PC-3 (cell line): ENCODE results near the gene CZIB. TPM values are rescaled to one million over a fixed set of nuclear protein-coding genes. Genes with fewer than 3 reads are reported as not detected.

Experiments used
- ATAC-seq: fragments of 200-7000 bp; cut with Tn5 transposase; 2 replicates; pipeline ENCODE4 v1.9.1; 2020; ENCODE audit warnings: mild to moderate bottlenecking, moderate library complexity
- BruUV-seq: library from RNA; stranded (reverse); fragments of 400-500 nt; replicated peaks from 2 replicates; lab custom pipeline; 2021; lab: Mats Ljungman, UMichigan
- CTCF ChIA-PET: fragments of 300-600 bp; sonication (Branson Sonifier 250); formaldehyde crosslinking; loops from one replicate; lab custom pipeline; 2022; ENCODE audit warnings: antibody characterized with exemption; lab: Charles Lee
- POLR2A ChIA-PET: fragments of 300-600 bp; sonication (Branson Sonifier 250); formaldehyde crosslinking; loops from one replicate; lab custom pipeline; 2022; ENCODE audit warnings: antibody characterized with exemption; ENCODE audit not compliant: unreplicated experiment; lab: Charles Lee
- DNase-seq: peaks from one replicate; pipeline ENCODE4 v3.0.0-alpha.2; 2015
- H2AFZ ChIP-seq: fragments of 300-600 bp; sonication (generic); 2 replicates; pipeline ENCODE4 v1.6.0; 2016; ENCODE audit warnings: antibody characterized with exemption, low read length
- H3F3A ChIP-seq: fragments of 300-600 bp; sonication (generic); one replicate; pipeline ENCODE4 v1.6.0; 2017; ENCODE audit warnings: antibody characterized with exemption, low read length, control low read depth, mild to moderate bottlenecking; ENCODE audit not compliant: unreplicated experiment
- H3K27ac ChIP-seq: fragments of 300-600 bp; sonication (generic); 2 replicates; pipeline ENCODE4 v1.5.1; 2016; ENCODE audit warnings: mild to moderate bottlenecking, low read length
- H3K27me3 ChIP-seq: fragments of 300-600 bp; sonication (generic); 2 replicates; pipeline ENCODE4 v1.6.1; 2016; ENCODE audit warnings: low read length, mixed read lengths
- H3K36me3 ChIP-seq: fragments of 300-600 bp; sonication (generic); 2 replicates; pipeline ENCODE4 v1.6.1; 2016; ENCODE audit warnings: low read depth, mixed run types, low read length, mixed read lengths
- H3K4me1 ChIP-seq: fragments of 300-600 bp; sonication (generic); 2 replicates; pipeline ENCODE4 v1.5.1; 2016; ENCODE audit warnings: low read length; ENCODE audit not compliant: insufficient read depth
- H3K4me2 ChIP-seq: fragments of 300-600 bp; sonication (generic); 2 replicates; pipeline ENCODE4 v1.6.0; 2016; ENCODE audit warnings: low read length
- H3K4me3 ChIP-seq: fragments of 300-600 bp; sonication (generic); 2 replicates; pipeline ENCODE4 v1.5.1; 2016; ENCODE audit warnings: mild to moderate bottlenecking, low read length, mixed read lengths
- H3K79me2 ChIP-seq: fragments of 300-600 bp; sonication (generic); 2 replicates; pipeline ENCODE4 v1.6.1; 2017; ENCODE audit warnings: low read length, mixed read lengths
- H3K9ac ChIP-seq: fragments of 300-600 bp; sonication (generic); 2 replicates; pipeline ENCODE4 v1.6.0; 2016; ENCODE audit warnings: mild to moderate bottlenecking, low read length
- H3K9me2 ChIP-seq: fragments of 300-600 bp; sonication (generic); replicated peaks from 2 replicates; pipeline ENCODE4 v1.6.1; 2016; ENCODE audit warnings: mixed run types, low read length, mixed read lengths
- H3K9me3 ChIP-seq: fragments of 300-600 bp; sonication (generic); 2 replicates; pipeline ENCODE4 v1.6.1; 2016; ENCODE audit warnings: low read length, mixed read lengths
- H4K20me1 ChIP-seq: fragments of 300-600 bp; sonication (generic); 2 replicates; pipeline ENCODE4 v1.6.1; 2016; ENCODE audit warnings: low read length, mixed read lengths
- EZH2 ChIP-seq: fragments of 300-600 bp; sonication (generic); IDR thresholded peaks from one replicate; pipeline ENCODE4 v1.6.1; 2017; ENCODE audit warnings: antibody characterized with exemption, mild to moderate bottlenecking, low read length; ENCODE audit not compliant: unreplicated experiment
- EZH2phosphoT487 ChIP-seq: fragments of 300-600 bp; sonication (generic); IDR thresholded peaks from 2 replicates; pipeline ENCODE4 v1.6.1; 2018; ENCODE audit warnings: mild to moderate bottlenecking, antibody characterized with exemption, low read length, borderline replicate concordance
- intact Hi-C: fragments of 100-400 bp; cut with micrococcal nuclease; formaldehyde crosslinking; loops from 2 replicates; pipeline ENCODE4 v1.9.0; 2023
- total RNA-seq: library from RNA; depleted of rRNA; stranded (reverse); fragments of >200 nt; gene quantifications from 2 replicates; pipeline ENCODE4 v1.2.3, GENCODE V29; 2014
- TF ChIP-seq, protein P1 (sequence below): fragments of 300-600 bp; sonication (generic); conservative IDR thresholded peaks from 2 replicates; pipeline ENCODE4 v1.5.1; 2017; ENCODE audit warnings: antibody characterized with exemption, low read depth, mild to moderate bottlenecking, low read length

CZIB gene
- total RNA-seq, 1 experiment from 2014 or later = 47.7 TPM

GRCh38 chr1:53259932-53260331, 39.5 kb upstream of the CZIB start:
- no peak overlapping the region for H3K27ac ChIP-seq

GRCh38 chr1:53258216-53258615, 37.8 kb upstream of the CZIB start:
- no peaks in the 10 kb centered on the region for H3F3A ChIP-seq
- H3K79me2 ChIP-seq = no peaks in the 10 kb centered on the region
- H3K4me1 ChIP-seq = no peaks in the 10 kb centered on the region
- POLR2A ChIA-PET = no interaction called here
- no peak overlapping the region for H3K4me2 ChIP-seq
- no peaks in the 10 kb centered on the region for H3K9me2 ChIP-seq
- peaks cover 54% of the 10 kb centered on the region for H3K36me3 ChIP-seq
- CTCF ChIA-PET = no interaction called here
- H3K9ac ChIP-seq = no peak overlapping the region
- intact Hi-C loops = no loop called here
- no peak for TF ChIP-seq EZH2
- TF ChIP-seq, protein P1, sequence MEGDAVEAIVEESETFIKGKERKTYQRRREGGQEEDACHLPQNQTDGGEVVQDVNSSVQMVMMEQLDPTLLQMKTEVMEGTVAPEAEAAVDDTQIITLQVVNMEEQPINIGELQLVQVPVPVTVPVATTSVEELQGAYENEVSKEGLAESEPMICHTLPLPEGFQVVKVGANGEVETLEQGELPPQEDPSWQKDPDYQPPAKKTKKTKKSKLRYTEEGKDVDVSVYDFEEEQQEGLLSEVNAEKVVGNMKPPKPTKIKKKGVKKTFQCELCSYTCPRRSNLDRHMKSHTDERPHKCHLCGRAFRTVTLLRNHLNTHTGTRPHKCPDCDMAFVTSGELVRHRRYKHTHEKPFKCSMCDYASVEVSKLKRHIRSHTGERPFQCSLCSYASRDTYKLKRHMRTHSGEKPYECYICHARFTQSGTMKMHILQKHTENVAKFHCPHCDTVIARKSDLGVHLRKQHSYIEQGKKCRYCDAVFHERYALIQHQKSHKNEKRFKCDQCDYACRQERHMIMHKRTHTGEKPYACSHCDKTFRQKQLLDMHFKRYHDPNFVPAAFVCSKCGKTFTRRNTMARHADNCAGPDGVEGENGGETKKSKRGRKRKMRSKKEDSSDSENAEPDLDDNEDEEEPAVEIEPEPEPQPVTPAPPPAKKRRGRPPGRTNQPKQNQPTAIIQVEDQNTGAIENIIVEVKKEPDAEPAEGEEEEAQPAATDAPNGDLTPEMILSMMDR = no peak
- TF ChIP-seq EZH2phosphoT487 = no peak
- H3K4me3 ChIP-seq = no peak overlapping the region
- H3K27ac ChIP-seq = no peak overlapping the region
- ATAC-seq = peak; percentile 33; the same call in 1 of the 2 replicates
- no peaks in the 10 kb centered on the region for H3K27me3 ChIP-seq
- no TSS peak for BruUV-seq
- H2AFZ ChIP-seq = no peak overlapping the region
- H4K20me1 ChIP-seq = no peaks in the 10 kb centered on the region
- no peak for DNase-seq
- no peaks in the 10 kb centered on the region for H3K9me3 ChIP-seq

More at GRCh38 chr1:53259932-53260331, 39.5 kb upstream of the CZIB start:
- TF ChIP-seq, protein P1 = no peak
- TF ChIP-seq EZH2phosphoT487 (no peak), EZH2 (no peak)
- H3K4me1 ChIP-seq = no peaks in the 10 kb centered on the region
- no peaks in the 10 kb centered on the region for H3K79me2 ChIP-seq
- H3F3A ChIP-seq = no peaks in the 10 kb centered on the region
- peaks cover 65% of the 10 kb centered on the region for H3K36me3 ChIP-seq
- H3K4me3 ChIP-seq = no peak overlapping the region
- no peaks in the 10 kb centered on the region for H3K9me3 ChIP-seq
- BruUV-seq = no TSS peak
- no peaks in the 10 kb centered on the region for H3K9me2 ChIP-seq
- H2AFZ ChIP-seq = no peak overlapping the region
- no peaks in the 10 kb centered on the region for H3K27me3 ChIP-seq
- H3K9ac ChIP-seq = no peak overlapping the region
- ATAC-seq = no peak
- CTCF ChIA-PET = no interaction called here
- no peak for DNase-seq
- intact Hi-C loops = no loop called here
- no peak overlapping the region for H3K4me2 ChIP-seq
- H4K20me1 ChIP-seq = no peaks in the 10 kb centered on the region
- POLR2A ChIA-PET = no interaction called here

DNA sequence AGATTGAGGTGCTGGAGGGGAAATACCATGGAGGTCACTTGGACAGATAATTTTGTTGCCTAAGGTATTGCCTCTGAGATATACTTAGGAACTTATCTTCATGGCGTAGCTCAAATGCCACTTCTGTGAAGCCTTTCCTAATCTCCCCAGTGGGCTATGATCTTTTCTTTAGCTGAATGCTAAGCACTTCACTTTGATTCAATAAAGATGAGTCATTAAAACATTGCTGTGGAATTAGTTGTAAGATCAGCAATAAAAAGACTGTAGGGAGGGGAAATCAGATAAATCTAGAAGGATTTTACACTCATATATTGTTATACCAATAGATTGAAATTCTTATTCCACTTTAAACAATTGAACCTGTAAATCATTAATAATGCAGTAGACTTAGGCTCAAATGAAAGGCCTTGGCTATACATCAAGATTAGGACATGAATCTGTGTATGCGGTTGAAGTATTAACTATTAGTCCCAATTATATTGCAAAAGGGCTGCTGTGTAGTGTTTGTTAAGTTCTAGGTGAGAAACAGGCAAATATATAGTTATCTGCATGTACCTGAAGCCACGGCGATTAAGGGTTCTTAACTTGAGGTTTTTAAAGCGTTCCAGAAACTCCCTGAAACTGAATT, 37.1 kb upstream of the CZIB start:
- Histone ChIP-seq H3K4me2 (no peak overlapping the region), H3K27me3 (no peaks in the 10 kb centered on the region), H3K9ac (no peak overlapping the region), H3K4me3 (no peak overlapping the region), H3K36me3 (peaks cover 51% of the 10 kb centered on the region), H3K9me3 (no peaks in the 10 kb centered on the region), H3K4me1 (no peaks in the 10 kb centered on the region), H4K20me1 (no peaks in the 10 kb centered on the region), H3K9me2 (no peaks in the 10 kb centered on the region), H2AFZ (no peak overlapping the region), H3F3A (no peaks in the 10 kb centered on the region), H3K27ac (no peak overlapping the region), H3K79me2 (no peaks in the 10 kb centered on the region)
- intact Hi-C loops = no loop called here
- no TSS peak for BruUV-seq
- ChIA-PET POLR2A (no interaction called here), CTCF (interaction anchor here (0.5 to 0.6 kb wide), 2 partner anchors 18 to 254 kb away, joined by 3 to 9 read pairs; no protein-coding TSS in a partner anchor)
- TF ChIP-seq EZH2 (no peak), EZH2phosphoT487 (no peak)
- TF ChIP-seq, protein P1 = no peak
- peak; percentile 22 for ATAC-seq
- DNase-seq = no peak
